Measurements from ENCODE around the gene XPNPEP3. TPM values are rescaled to one million over a fixed set of nuclear protein-coding genes. Genes with fewer than 3 reads are reported as not detected.
A peak's percentile ranks its signal among the peaks of the same experiment; 100 is the strongest.

XPNPEP3 gene
- total RNA-seq, 2 donors from 2014 or later: 27.6 to 32.7 TPM

GRCh38 chr22:40826984-40827741, 29.8 kb upstream of the XPNPEP3 start:
- no peaks in the 10 kb centered on the region for H3K9me3 Mint-ChIP-seq
- peaks cover 68% of the 10 kb centered on the region for H3K36me3 Mint-ChIP-seq (ENCODE audit: low read depth)
- no peak overlapping the region for H3K4me3 Mint-ChIP-seq
- H3K27ac Mint-ChIP-seq: peak overlapping the region; percentile 84
- Histone ChIP-seq H3K36me3 (ENCODE audit: control insufficient read depth, insufficient read depth, low read length) (peaks cover 83% of the 10 kb centered on the region), H3K9ac (ENCODE audit: extremely low read depth, low read length, poor library complexity, severe bottlenecking) (peak overlapping the region; percentile 42), H3K27me3 (ENCODE audit: control insufficient read depth, insufficient read depth, low read length, poor library complexity, severe bottlenecking) (no peaks in the 10 kb centered on the region), H3K9me3 (ENCODE audit: control insufficient read depth, low read length) (no peaks in the 10 kb centered on the region), H3K4me3 (ENCODE audit: low read length) (peak overlapping the region; percentile 66), H3K4me1 (ENCODE audit: control insufficient read depth, insufficient read depth, low read length) (peaks cover 7% of the 10 kb centered on the region), H3K27ac (ENCODE audit: low read depth, low read length) (no peak overlapping the region)
- H3K27me3 Mint-ChIP-seq (ENCODE audit: insufficient read depth): no peaks in the 10 kb centered on the region
- 96% methylated on average over 3 to 6 of the region's 7 CpGs for WGBS, 2 experiments (ENCODE audit: insufficient coverage in 1 of 2, insufficient read length in 1 of 2)
- peaks cover 17% of the 10 kb centered on the region for H3K4me1 Mint-ChIP-seq
- TF ChIP-seq, protein P1, sequence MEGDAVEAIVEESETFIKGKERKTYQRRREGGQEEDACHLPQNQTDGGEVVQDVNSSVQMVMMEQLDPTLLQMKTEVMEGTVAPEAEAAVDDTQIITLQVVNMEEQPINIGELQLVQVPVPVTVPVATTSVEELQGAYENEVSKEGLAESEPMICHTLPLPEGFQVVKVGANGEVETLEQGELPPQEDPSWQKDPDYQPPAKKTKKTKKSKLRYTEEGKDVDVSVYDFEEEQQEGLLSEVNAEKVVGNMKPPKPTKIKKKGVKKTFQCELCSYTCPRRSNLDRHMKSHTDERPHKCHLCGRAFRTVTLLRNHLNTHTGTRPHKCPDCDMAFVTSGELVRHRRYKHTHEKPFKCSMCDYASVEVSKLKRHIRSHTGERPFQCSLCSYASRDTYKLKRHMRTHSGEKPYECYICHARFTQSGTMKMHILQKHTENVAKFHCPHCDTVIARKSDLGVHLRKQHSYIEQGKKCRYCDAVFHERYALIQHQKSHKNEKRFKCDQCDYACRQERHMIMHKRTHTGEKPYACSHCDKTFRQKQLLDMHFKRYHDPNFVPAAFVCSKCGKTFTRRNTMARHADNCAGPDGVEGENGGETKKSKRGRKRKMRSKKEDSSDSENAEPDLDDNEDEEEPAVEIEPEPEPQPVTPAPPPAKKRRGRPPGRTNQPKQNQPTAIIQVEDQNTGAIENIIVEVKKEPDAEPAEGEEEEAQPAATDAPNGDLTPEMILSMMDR (conservative IDR thresholded peaks at IDR 0.05): no peak
- DNase-seq: no peak

- H3K9me3 Mint-ChIP-seq: no peaks in the 10 kb centered on the region
- peaks cover 19% of the 10 kb centered on the region for H3K4me1 Mint-ChIP-seq
- TF ChIP-seq, protein P1 (conservative IDR thresholded peaks at IDR 0.05): no peak
- no peak for DNase-seq
- Histone ChIP-seq H3K27ac (ENCODE audit: low read depth, low read length) (no peak overlapping the region), H3K4me1 (ENCODE audit: control insufficient read depth, insufficient read depth, low read length) (peaks cover 7% of the 10 kb centered on the region), H3K9ac (ENCODE audit: extremely low read depth, low read length, poor library complexity, severe bottlenecking) (no peak overlapping the region), H3K27me3 (ENCODE audit: control insufficient read depth, insufficient read depth, low read length, poor library complexity, severe bottlenecking) (no peaks in the 10 kb centered on the region), H3K9me3 (ENCODE audit: control insufficient read depth, low read length) (no peaks in the 10 kb centered on the region), H3K36me3 (ENCODE audit: control insufficient read depth, insufficient read depth, low read length) (peaks cover 80% of the 10 kb centered on the region), H3K4me3 (ENCODE audit: low read length) (no peak overlapping the region)
- no peak overlapping the region for H3K4me3 Mint-ChIP-seq
- H3K27me3 Mint-ChIP-seq (ENCODE audit: insufficient read depth): no peaks in the 10 kb centered on the region
- H3K27ac Mint-ChIP-seq: peak overlapping the region; percentile 44
- H3K36me3 Mint-ChIP-seq (ENCODE audit: low read depth): peaks cover 72% of the 10 kb centered on the region
- 93 to 98% methylated on average over 6 of the region's 6 CpGs for WGBS, 2 experiments (ENCODE audit: insufficient coverage in 1 of 2, insufficient read length in 1 of 2)
Measured at GRCh38 chr22:40829131-40829530, 27.8 kb upstream of the XPNPEP3 start.

DNA sequence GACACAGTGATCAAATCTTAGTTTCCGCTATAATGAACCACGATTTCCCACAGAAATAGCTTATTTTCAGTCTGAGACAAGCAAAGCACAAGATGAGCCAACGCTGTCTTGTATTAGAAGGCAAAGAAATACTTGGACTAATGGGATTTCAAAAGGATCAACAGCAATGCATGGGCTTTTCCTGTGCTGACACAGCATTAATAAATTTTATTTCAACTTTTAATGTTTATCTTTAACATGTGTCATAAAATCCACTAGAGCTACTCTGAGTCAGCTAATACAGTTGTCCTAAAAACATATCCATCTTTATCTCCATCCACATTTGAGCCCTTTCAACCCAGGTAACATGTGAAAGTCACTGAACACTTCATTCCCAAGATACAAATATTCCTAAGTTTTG, 22.3 kb upstream of the XPNPEP3 start:
- TF ChIP-seq, protein P1 (conservative IDR thresholded peaks at IDR 0.05): no peak
- Histone ChIP-seq H3K36me3 (ENCODE audit: control insufficient read depth, insufficient read depth, low read length) (peaks cover 96% of the 10 kb centered on the region), H3K4me3 (ENCODE audit: low read length) (no peak overlapping the region), H3K4me1 (ENCODE audit: control insufficient read depth, insufficient read depth, low read length) (no peaks in the 10 kb centered on the region), H3K27me3 (ENCODE audit: control insufficient read depth, insufficient read depth, low read length, poor library complexity, severe bottlenecking) (no peaks in the 10 kb centered on the region), H3K9me3 (ENCODE audit: control insufficient read depth, low read length) (no peaks in the 10 kb centered on the region), H3K9ac (ENCODE audit: extremely low read depth, low read length, poor library complexity, severe bottlenecking) (no peak overlapping the region), H3K27ac (ENCODE audit: low read depth, low read length) (no peak overlapping the region)
- Mint-ChIP-seq H3K27me3 (ENCODE audit: insufficient read depth) (no peaks in the 10 kb centered on the region), H3K4me3 (no peak overlapping the region), H3K9me3 (no peaks in the 10 kb centered on the region), H3K27ac (no peak overlapping the region), H3K36me3 (ENCODE audit: low read depth) (peaks cover 74% of the 10 kb centered on the region), H3K4me1 (peaks cover 2% of the 10 kb centered on the region)
- WGBS, 2 experiments (ENCODE audit: insufficient coverage in 1 of 2, insufficient read length in 1 of 2): 94 to 100% methylated on average over 2 to 3 of the region's 3 CpGs
- no peak for DNase-seq
